Mucosa of gallbladder (tissue), 1 donor: Measurements from ENCODE around the gene AUTS2. TPM values are rescaled to one million over a fixed set of nuclear protein-coding genes. Genes with fewer than 3 reads are reported as not detected.
A peak's percentile ranks its signal among the peaks of the same experiment; 100 is the strongest.

Experiments
- DNase-seq: peaks from one replicate; pipeline ENCODE4 v3.0.0-alpha.2; 2020; ENCODE audit warnings: low spot score
- total RNA-seq: library from RNA; stranded (reverse); gene quantifications from one replicate; pipeline ENCODE4 v1.2.1, GENCODE V29; 2021
- donor health status: DM: no; HTN: no; CAD: no.

The AUTS2 gene
- total RNA-seq, 1 donor from 2014 or later, result 50.1 TPM

DNA sequence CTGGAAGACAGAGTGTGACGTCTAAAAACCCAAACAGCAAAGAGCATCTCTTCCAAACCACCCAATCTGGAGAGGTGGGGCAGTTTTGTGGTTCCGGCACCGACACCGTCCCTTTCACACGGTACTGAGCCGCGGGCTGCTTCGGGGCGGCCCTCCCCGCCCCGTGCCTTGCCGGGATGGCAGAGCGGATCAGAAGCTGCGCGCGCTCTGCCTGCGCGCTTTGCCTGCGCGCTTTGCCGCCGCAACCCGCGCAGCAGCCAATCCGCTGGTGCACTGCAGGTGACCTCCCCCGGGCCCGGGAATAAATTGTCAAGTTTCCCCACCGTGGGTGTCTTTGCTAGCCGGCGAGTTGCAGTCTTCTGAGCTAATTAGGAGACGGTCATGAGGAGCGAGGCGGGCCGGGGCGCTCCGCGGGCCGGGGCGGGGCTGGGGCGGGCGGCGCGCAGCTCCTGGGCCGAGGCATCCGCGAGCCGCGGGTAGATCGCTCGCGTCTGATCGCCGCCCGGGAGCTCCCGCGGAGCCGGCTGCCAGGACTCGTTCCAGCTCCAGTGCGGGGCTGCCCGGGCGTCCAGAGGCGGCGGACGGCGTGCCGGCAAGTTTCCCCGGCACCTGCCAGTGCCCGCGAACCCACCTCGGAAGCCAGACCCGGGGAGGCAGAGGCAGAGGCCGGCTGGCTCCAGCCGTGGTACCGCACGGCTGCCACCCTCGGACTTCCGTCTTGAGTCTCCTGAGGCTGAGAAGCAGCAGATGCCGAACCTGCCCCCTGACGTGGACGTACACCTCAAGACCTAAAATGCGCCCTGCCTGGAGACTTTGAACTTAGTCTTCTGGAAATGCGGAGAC, 997.7 kb downstream of the AUTS2 start:
- DNase-seq, result peak; percentile 24

GRCh38 chr7:70596598-70596913, 998.3 kb downstream of the AUTS2 start:
- no peak for DNase-seq

DNA sequence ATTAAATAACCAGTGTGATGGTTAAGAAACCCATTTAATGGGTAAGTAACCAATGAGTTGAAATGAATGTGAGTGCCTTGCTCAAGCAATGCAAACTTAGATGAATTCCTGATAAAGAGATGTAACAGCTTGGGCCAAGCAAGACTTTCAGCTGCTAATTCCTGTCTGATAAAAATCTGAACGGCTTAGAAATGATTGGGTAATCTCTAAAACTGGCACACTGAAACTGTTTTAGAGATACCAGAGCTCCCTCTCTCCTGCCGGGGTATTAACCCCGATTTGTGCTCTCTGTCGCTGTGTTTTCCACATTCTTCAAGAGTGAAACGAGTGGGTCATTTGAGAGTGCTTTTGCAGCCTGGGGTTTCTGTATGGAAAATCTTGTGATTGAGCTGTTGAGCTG, 998.8 kb downstream of the AUTS2 start:
- DNase-seq, result no peak

DNA sequence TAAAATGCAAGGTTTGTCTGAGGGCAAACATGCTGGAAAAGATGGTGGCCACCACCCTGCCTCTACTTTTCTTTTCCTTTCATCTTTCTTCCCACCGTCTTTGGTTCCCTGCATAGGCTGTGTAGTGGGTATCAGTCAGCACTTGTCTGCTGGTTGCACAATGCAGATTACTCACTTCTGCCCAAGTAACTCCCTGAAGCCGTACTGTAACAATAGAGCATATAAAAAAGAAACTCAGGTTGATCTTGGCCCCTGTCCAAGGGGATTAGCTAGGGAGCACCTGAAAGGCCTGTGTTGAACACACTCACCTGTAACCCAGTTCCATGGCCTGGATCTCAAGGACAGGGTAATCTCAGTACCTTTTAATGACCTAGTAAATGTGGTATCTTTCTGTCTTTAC, 1000.7 kb downstream of the AUTS2 start:
- DNase-seq, result peak; percentile 80

DNA sequence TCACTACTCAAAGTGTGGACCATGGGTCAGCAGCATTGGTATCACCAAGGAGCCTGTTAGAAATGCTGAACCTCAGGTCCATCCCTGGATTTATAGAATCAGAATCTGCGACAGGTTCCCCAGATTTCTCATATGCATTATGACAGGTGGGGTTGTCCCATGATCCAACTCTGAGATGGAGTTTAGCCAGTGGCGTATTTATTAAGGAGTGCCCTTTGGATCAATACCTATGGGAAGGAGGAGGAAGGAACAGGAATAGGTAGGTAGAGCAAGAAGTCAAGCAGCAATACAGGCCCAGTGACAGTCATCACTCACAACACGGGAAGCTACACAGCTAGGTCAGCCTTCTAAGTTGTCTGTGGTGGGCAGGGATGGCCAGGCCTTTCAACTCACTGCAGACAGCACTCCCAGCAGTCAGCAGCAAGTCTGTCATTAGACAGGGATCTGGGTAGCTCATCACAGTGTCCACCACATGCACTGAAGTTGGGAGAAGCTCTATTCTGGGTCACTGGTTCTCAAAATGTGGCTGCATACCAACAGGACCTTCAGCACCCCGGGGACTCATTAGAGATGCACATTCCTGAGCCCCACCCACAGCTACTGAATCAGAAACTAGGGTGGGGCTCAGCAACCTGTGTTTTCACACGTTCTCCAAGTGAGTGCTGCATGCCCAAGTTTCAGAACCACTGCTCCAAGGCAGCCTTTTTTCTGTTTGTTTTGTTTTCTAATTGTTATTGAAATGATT, 1001.3 kb downstream of the AUTS2 start:
- peak; percentile 51 for DNase-seq

- DNase-seq, result no peak
Measured at GRCh38 chr7:70600993-70601392, 1002.7 kb downstream of the AUTS2 start.

- no peak for DNase-seq
Measured at GRCh38 chr7:70602117-70602516, 1003.8 kb downstream of the AUTS2 start.

- no peak for DNase-seq
Measured at GRCh38 chr7:70607281-70607680, 1009.0 kb downstream of the AUTS2 start.

DNA sequence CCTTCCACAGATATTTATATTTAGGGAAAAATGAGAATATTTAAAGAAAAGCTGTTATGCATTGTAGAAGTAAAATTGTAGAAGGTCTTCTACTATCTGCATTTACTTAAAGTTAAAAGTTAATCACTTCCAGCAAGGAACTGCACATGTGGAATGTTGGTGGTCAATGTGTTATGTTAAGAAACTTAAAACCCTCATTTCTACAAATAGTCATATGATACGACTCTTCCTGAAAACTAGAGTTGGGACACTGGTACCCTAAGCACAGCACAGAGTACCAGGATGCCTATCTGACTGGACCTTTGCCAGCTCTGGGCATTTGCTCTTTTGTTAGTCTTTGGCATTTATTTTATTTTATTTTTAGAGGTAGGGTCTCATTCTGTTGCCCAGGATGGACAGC, 1009.5 kb downstream of the AUTS2 start:
- no peak for DNase-seq

DNA sequence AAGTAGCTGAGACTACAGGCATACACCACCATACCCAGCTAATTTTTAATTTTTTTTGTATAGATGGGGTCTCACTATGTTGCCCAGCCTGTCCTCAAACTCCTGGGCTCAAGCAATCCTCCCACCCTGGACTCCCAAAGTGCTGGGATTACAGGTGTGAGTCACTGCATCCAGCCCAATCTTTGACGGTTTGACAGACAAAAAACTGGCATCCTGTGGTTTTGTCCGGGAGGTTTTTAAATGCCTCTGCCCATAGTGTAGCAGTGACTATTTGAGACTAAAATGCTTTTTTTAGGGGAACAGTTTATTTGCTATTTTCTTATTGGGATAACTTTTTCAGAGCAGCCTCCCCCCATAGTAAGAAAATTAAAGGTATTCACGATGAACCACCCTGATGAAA, 1010.0 kb downstream of the AUTS2 start:
- no peak for DNase-seq

DNA sequence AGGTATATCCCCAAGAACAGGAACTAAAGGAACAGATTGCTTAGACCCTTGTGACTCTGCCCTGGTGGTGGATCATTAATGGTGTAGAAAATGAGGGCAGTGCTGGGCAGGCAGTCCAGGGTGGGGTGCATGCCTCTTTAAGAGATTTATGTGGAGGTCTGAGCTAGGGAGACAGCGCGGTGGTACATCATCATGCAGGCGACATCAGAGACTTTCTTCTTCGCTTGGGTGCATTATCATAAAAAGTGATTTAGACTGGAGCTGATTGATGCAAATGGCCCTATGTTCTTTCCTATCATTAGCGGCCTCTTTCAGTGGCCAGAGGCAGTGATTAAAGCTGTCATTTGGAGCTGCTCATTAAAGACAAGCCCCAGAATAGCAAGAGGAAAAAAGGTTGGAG, 1014.5 kb downstream of the AUTS2 start:
- no peak for DNase-seq

DNA sequence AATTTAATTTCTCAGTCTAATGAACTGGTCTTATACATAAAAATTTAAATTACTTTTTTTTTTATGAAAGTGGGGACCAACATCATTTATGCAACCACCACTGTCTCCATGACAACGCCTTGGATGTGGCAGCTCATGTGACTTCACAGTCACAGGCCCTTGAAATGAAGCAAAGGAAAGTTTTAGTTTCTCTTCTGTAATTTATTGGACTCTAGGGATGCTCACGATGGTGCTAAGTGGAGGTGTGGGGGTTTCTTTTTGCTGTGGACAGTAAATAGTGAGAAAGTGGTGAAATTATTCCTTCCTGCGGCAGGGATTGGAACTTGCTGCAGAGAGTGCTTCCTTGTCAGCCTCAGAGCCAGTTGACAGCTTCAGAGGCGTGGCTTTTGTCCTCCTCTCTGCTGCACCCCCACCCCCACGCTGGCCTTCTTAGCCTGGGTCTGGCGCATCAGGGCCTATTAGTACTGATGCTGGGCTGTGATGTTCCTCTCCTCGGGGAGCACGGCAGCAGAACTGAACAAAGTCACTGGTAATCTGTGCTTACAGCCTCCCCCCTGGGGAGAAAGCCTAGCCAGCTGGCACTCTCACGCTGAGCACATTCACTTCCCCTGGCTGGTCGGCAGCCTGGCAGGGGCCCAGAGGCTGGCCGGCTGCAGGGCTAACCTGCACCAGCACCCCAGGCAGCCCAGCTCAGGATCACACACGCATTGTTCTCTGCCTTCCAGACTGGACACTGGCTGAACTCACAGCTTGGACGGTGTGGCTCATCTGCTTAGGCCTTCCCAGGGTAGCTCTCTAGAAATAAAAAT, 1016.2 kb downstream of the AUTS2 start:
- peak; percentile 70 for DNase-seq

- no peak for DNase-seq
Measured at GRCh38 chr7:70615066-70615606, 1016.9 kb downstream of the AUTS2 start.

GRCh38 chr7:70616211-70616610, 1017.9 kb downstream of the AUTS2 start:
- no peak for DNase-seq

DNA sequence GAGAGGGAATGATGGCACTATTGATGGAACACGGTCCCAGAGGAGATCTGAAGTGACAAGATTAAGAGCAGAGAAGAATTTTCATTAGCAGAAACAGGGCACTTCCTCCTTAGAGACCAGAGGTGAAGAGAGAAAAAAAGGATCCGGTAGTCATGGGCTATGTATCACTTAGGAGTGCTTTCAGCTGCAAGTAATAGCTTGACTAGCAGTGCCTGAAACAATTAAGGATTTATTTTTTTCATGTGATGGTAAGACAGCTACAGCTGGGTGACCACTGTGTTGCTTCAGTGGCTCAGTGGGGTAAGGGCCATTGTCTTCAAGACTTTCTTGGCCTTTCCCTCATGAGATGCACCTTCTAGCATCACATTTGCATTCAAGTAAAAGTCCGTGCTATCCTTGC, 1018.5 kb downstream of the AUTS2 start:
- no peak for DNase-seq

GRCh38 chr7:70618020-70618551, 1019.8 kb downstream of the AUTS2 start:
- no peak for DNase-seq

DNA sequence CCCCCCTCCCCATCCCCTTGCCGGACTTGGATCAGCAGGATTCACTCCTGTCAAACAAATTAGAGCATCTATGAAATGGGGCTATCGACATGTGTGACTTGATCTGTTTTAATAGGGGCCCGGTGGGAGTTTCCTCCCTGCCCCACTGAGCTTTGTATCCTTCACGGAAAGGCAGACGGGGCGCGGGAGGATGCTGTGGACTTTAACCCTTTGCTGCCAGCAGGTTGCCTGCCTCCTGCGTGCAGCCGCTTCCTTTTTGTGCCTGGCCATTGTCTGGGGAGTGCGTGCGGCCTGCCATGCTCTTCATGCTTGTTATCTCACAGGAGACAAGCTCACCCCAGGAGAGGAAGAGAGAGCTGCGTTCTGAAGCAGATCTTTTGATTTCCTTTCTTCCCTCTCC, 1020.9 kb downstream of the AUTS2 start:
- no peak for DNase-seq

DNA sequence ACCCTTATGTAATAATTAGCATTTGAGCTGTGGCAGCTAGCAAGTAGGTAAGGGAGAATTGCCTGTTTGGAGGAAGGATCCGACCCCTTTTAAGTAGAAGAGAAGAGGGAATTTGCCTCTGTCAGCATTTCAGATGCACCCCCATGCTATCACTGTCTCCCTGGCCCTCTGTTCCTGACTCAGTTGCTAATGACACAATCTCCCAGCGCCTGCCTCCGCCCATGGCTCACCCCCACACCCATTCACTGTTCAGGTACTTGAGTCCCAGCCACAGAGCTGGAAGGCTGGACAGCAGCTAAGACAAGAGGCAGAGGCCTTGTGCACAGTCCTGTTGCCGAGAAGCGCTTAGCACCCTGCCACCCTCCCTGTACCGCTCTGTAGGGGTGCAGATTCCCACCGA, 1021.4 kb downstream of the AUTS2 start:
- DNase-seq, result no peak

DNA sequence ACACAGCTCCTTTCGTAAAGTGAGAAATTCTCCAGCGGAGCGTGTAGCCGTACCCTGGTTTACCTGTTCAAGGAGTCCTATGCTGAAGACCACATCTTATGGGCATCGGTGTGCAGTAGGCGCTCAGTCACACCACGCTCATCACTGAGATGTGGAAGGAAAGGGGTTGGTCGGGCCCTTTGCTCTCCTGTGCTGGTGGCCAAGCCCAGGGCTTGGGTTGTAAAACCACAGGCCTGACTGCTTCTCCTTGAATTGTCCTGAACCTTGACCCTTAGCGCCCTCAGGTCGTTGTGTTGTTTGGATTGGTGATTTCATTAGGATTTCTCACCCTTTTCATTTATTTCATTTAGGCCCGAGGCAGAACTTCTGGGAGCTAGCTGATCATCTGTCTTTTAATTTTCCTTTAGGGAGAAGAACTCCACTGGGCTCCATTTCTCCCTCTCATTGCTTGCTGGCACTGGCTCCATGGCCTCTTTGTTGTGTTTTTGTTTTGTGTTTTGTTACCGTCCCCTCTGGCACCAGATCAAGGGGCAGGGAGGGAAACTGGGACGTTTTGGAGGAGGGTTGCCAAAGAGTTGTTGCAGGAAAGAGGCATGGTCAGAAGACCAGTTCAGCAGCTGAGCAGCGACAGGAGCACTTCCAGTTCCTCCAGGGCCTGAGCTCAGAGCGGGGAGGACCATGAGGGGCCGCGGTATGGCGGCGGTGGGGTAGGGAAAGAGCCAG, 1022.2 kb downstream of the AUTS2 start:
- no peak for DNase-seq

GRCh38 chr7:70621954-70622600, 1023.8 kb downstream of the AUTS2 start:
- DNase-seq, result no peak

- no peak for DNase-seq
Measured at GRCh38 chr7:70622936-70623335, 1024.7 kb downstream of the AUTS2 start.
